CD14-positive monocyte (primary cell): Measurements from ENCODE around the gene FBN2. TPM values are rescaled to one million over a fixed set of nuclear protein-coding genes. Genes with fewer than 3 reads are reported as not detected.

Experiments used
- DNase-seq, 3 donors: peaks; one replicate each; pipeline ENCODE4 v3.0.0-alpha.2; 2011 to 2022
- H2AFZ ChIP-seq: 2 replicates; pipeline ENCODE4 v1.6.0; 2012; ENCODE audit warnings: mild to moderate bottlenecking, low read depth, low read length, inconsistent platforms; ENCODE audit not compliant: insufficient read depth, poor library complexity, severe bottlenecking
- H3K27ac ChIP-seq, 2 donors: 1 replicate in 1 of 2; 2 replicates in 1 of 2; pipeline ENCODE4 v1.5.1; 2012 to 2013; ENCODE audit warnings: low read length in 2 of 2, control low read depth in 1 of 2, inconsistent platforms in 1 of 2, low read depth in 1 of 2, mild to moderate bottlenecking in 1 of 2
- H3K27me3 ChIP-seq, 2 donors: one replicate each; pipeline versions ENCODE4 v1.6.0 to v1.6.1; 2011 to 2013; ENCODE audit warnings: low read length in 2 of 2; ENCODE audit not compliant: control insufficient read depth in 2 of 2, insufficient read depth in 2 of 2
- H3K36me3 ChIP-seq, 2 donors: replicated peaks in 1 of 2; 1 replicate in 1 of 2; 2 replicates in 1 of 2; pipeline versions ENCODE4 v1.5.1 to v1.6.1; 2012 to 2013; ENCODE audit warnings: low read length in 2 of 2, control low read depth in 1 of 2, inconsistent platforms in 1 of 2, mild to moderate bottlenecking in 1 of 2; ENCODE audit not compliant: insufficient read depth in 2 of 2, control insufficient read depth in 1 of 2
- H3K4me1 ChIP-seq, 2 donors: 1 replicate in 1 of 2; 2 replicates in 1 of 2; pipeline versions ENCODE4 v1.5.1 to v1.6.1; 2012 to 2013; ENCODE audit warnings: low read length in 2 of 2, control low read depth in 1 of 2, inconsistent platforms in 1 of 2, mild to moderate bottlenecking in 1 of 2, moderate library complexity in 1 of 2; ENCODE audit not compliant: insufficient read depth in 2 of 2, control insufficient read depth in 1 of 2
- H3K4me2 ChIP-seq: replicated peaks from 2 replicates; pipeline ENCODE3; 2012; ENCODE audit warnings: low read length, moderate library complexity, mild to moderate bottlenecking; ENCODE audit not compliant: poor library complexity, severe bottlenecking; ENCODE audit errors: extremely low read depth
- H3K4me3 ChIP-seq, 3 experiments: fragments of 200-600 bp in 1 of 3; sonication (generic) in 1 of 3; replicated peaks in 1 of 3; 1 replicate in 2 of 3; 2 replicates in 1 of 3; pipeline ENCODE4 v1.5.1; 2011 to 2013; ENCODE audit warnings: low read length in 3 of 3, mild to moderate bottlenecking in 3 of 3, control low read depth in 2 of 3, low read depth in 2 of 3, inconsistent platforms in 1 of 3, moderate library complexity in 1 of 3
- H3K79me2 ChIP-seq: 2 replicates; pipeline ENCODE4 v1.6.0; 2012; ENCODE audit warnings: mild to moderate bottlenecking, control low read depth, inconsistent platforms, low read length, moderate library complexity; ENCODE audit not compliant: insufficient read depth
- H3K9ac ChIP-seq: 2 replicates; pipeline ENCODE4 v1.6.0; 2017; ENCODE audit warnings: low read length, mild to moderate bottlenecking; ENCODE audit not compliant: insufficient read depth, poor library complexity, severe bottlenecking
- H3K9me3 ChIP-seq, 2 donors: replicated peaks in 1 of 2; 1 replicate in 1 of 2; 2 replicates in 1 of 2; pipeline versions ENCODE4 v1.5.1 to v1.6.1; 2012 to 2013; ENCODE audit warnings: low read length in 2 of 2, control low read depth in 1 of 2; ENCODE audit not compliant: control insufficient read depth in 1 of 2, insufficient read depth in 1 of 2
- H4K20me1 ChIP-seq: 2 replicates; pipeline ENCODE4 v1.6.0; 2012; ENCODE audit warnings: mild to moderate bottlenecking, low read length, control low read depth, moderate library complexity; ENCODE audit not compliant: insufficient read depth
- H3K27ac Mint-ChIP-seq, 7 donors: one replicate each; pipeline ENCODE4 v1.8.0; 2020; ENCODE audit warnings: mild to moderate bottlenecking in 7 of 7, mixed read lengths in 7 of 7, moderate library complexity in 6 of 7, inconsistent platforms in 2 of 7
- H3K27me3 Mint-ChIP-seq, 3 donors: one replicate each; pipeline ENCODE4 v1.8.0; 2021 to 2022; ENCODE audit warnings: low read depth in 3 of 3, mild to moderate bottlenecking in 3 of 3, mixed read lengths in 3 of 3, moderate library complexity in 3 of 3, inconsistent platforms in 1 of 3
- H3K36me3 Mint-ChIP-seq, 2 donors: one replicate each; pipeline ENCODE4 v1.8.0; 2020; ENCODE audit warnings: mixed read lengths in 2 of 2, inconsistent platforms in 1 of 2, mild to moderate bottlenecking in 1 of 2
- H3K4me1 Mint-ChIP-seq: one replicate; pipeline ENCODE4 v1.8.0; 2020; ENCODE audit warnings: mild to moderate bottlenecking, mixed read lengths
- H3K4me3 Mint-ChIP-seq, 2 donors: one replicate each; pipeline ENCODE4 v1.8.0; 2020; ENCODE audit warnings: mild to moderate bottlenecking in 2 of 2, mixed read lengths in 2 of 2, moderate library complexity in 1 of 2
- H3K9me3 Mint-ChIP-seq, 7 donors: one replicate each; pipeline ENCODE4 v1.8.0; 2020 to 2022; ENCODE audit warnings: mixed read lengths in 7 of 7, mild to moderate bottlenecking in 6 of 7, moderate library complexity in 6 of 7, inconsistent platforms in 2 of 7
- WGBS: methylation state at CpG from one replicate; pipeline ENCODE4 v1.1.5; 2013; ENCODE audit warnings: missing lambda C conversion rate; ENCODE audit not compliant: insufficient coverage; 5-methylcytosine and 5-hydroxymethylcytosine counted together
- intact Hi-C, 2 donors: fragments of 100-400 bp; cut with micrococcal nuclease; formaldehyde crosslinking; loops; one replicate each; pipeline versions ENCODE4 v1.15.0 to v1.15.1; 2023
- polyA plus RNA-seq, 3 donors: library from polyadenylated mRNA; depleted of rRNA in 1 of 3; unstranded in 2 of 3; stranded (reverse) in 1 of 3; fragments of 300-500 nt in 2 of 3; fragments of >200 nt in 1 of 3; fragmentation: Illumina TruSeq in 2 of 3; gene quantifications; 1 replicate in 2 of 3; 2 replicates in 1 of 3; pipeline ENCODE4 v1.2.3, GENCODE V29; 2012 to 2021
- TF ChIP-seq, protein P1 (sequence below): fragments of 200-600 bp; IDR thresholded peaks from one replicate; pipeline ENCODE4 v1.8.0; 2022; ENCODE audit warnings: antibody characterized with exemption, mild to moderate bottlenecking

FBN2 gene
- polyA plus RNA-seq, 3 donors: 0.85 to 19.3 (median 4.2) TPM

DNA sequence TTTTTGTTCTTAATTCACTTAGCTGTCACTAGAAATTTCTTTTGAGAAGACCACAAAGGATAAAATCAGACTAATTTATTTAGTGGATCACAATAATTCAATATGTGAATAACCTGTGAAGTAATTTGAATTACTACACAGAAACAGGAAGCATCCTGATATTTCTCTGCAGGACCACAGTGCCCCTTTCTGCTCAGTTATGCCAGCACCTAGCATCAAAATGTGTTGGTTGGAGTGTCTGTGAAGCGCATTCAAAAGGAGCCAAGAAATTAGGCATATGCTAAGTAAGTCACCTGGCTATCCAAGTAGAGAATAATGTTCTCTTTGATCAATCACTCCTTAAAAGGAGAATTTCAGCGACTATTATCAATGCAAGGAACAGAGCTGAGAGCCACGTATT is 267.0 kb downstream of the FBN2 start:
- DNase-seq: no peak
- H3K9ac ChIP-seq: no peak overlapping the region
- H3K9me3 Mint-ChIP-seq: peaks cover 0 to 8% (median 3%) of the 10 kb centered on the region in 7 donors
- H3K4me1 Mint-ChIP-seq: no peaks in the 10 kb centered on the region
- H4K20me1 ChIP-seq: no peaks in the 10 kb centered on the region
- H2AFZ ChIP-seq: no peak overlapping the region
- peaks cover 62 to 64% of the 10 kb centered on the region in 2 donors for H3K36me3 Mint-ChIP-seq
- H3K27me3 ChIP-seq: no peaks in the 10 kb centered on the region
- H3K4me3 Mint-ChIP-seq: no peak overlapping the region
- H3K36me3 ChIP-seq: peaks cover 31 to 89% of the 10 kb centered on the region in 2 donors
- intact Hi-C loops: no loop called here
- H3K27ac Mint-ChIP-seq: peak overlapping the region in 1 of 7 donors; percentile 23
- no peaks in the 10 kb centered on the region for H3K9me3 ChIP-seq
- H3K4me1 ChIP-seq: no peaks in the 10 kb centered on the region
- TF ChIP-seq, protein P1, sequence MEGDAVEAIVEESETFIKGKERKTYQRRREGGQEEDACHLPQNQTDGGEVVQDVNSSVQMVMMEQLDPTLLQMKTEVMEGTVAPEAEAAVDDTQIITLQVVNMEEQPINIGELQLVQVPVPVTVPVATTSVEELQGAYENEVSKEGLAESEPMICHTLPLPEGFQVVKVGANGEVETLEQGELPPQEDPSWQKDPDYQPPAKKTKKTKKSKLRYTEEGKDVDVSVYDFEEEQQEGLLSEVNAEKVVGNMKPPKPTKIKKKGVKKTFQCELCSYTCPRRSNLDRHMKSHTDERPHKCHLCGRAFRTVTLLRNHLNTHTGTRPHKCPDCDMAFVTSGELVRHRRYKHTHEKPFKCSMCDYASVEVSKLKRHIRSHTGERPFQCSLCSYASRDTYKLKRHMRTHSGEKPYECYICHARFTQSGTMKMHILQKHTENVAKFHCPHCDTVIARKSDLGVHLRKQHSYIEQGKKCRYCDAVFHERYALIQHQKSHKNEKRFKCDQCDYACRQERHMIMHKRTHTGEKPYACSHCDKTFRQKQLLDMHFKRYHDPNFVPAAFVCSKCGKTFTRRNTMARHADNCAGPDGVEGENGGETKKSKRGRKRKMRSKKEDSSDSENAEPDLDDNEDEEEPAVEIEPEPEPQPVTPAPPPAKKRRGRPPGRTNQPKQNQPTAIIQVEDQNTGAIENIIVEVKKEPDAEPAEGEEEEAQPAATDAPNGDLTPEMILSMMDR: no peak
- no peak overlapping the region for H3K4me2 ChIP-seq
- peaks cover 0 to 1% (median 0%) of the 10 kb centered on the region in 3 donors for H3K27me3 Mint-ChIP-seq
- WGBS: no CpG with 5 or more reads among the region's 3 CpGs
- no peak overlapping the region for H3K4me3 ChIP-seq
- no peak overlapping the region for H3K27ac ChIP-seq
- H3K79me2 ChIP-seq: no peaks in the 10 kb centered on the region

DNA sequence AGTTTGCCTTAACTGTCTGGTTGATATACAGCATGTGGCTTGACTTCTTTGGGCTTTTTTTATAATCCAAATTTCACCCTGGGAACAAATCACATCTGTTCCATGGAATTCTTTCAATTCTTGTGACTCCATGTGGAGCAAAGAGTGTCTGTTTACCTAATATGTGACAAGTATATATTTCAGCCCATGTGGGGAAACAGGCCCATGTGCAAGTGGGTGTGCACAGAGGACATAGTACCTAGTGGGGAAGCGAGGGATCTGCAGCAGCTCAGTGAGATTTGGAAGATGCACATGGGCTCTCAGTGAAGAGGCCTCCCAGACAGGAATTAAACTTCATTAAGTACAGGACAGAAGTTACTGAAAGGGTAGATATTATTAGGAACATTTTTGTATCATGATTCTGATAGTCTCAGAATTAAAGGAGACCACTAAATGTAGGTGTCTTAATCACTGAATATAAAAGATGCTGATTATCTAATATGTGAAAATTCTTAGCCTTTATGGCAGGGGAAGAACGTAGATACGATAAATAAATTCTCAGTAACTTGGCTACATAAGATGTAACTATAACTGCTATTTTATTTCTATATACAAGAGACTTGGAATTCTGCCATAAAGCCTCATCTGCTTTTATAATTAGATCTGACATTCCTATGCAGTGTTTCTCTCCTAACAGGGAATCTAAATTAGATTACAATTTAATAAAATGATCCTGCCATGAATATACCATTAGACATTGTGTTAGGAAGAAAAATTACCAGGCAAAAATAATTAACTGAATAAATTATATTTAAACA is 273.3 kb downstream of the FBN2 start:
- TF ChIP-seq, protein P1: no peak

More for the DNA sequence above, 273.3 kb downstream of the FBN2 start:
- Histone ChIP-seq H3K27me3 (no peaks in the 10 kb centered on the region), H3K79me2 (no peaks in the 10 kb centered on the region), H4K20me1 (no peaks in the 10 kb centered on the region), H3K9me3 (no peaks in the 10 kb centered on the region), H3K27ac (no peak overlapping the region), H3K4me2 (no peak overlapping the region), H3K36me3 (peaks cover 36 to 86% of the 10 kb centered on the region in 2 donors), H3K9ac (no peak overlapping the region), H3K4me3 (no peak overlapping the region), H2AFZ (no peak overlapping the region), H3K4me1 (no peaks in the 10 kb centered on the region)
- H3K4me1 Mint-ChIP-seq: no peaks in the 10 kb centered on the region
- H3K4me3 Mint-ChIP-seq: no peak overlapping the region
- intact Hi-C loops: no loop called here
- peaks cover 69 to 70% of the 10 kb centered on the region in 2 donors for H3K36me3 Mint-ChIP-seq
- no peak overlapping the region for H3K27ac Mint-ChIP-seq
- WGBS: 100% methylated on average over 1 of the region's 3 CpGs
- peaks cover 0 to 1% (median 0%) of the 10 kb centered on the region in 3 donors for H3K27me3 Mint-ChIP-seq
- H3K9me3 Mint-ChIP-seq: peaks cover 0 to 8% (median 3%) of the 10 kb centered on the region in 7 donors
- DNase-seq: no peak
